ENCODE results near the gene FNTB.

FNTB gene

DNA sequence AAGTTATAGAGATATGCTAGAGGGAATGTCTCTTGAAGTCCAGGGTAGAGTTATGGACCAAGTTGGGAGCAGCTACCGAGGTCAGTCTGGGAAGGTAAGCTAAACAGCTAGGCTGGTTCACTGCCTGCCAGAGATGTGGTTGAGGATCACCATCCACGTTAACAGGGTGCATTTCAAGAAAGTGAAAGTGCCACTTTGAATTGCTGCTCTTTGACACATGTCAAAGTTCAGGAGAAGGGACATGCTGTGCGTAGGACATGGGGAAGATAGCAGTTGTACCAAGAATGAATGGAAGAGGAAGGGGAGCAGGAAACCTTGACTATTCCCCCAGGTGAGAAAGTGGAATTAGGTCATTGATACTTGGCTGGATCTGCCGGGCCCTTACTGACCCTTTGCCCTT, 66.1 kb downstream of the FNTB start:
- DNase-seq (ENCODE audit: low spot score), result no peak

DNA sequence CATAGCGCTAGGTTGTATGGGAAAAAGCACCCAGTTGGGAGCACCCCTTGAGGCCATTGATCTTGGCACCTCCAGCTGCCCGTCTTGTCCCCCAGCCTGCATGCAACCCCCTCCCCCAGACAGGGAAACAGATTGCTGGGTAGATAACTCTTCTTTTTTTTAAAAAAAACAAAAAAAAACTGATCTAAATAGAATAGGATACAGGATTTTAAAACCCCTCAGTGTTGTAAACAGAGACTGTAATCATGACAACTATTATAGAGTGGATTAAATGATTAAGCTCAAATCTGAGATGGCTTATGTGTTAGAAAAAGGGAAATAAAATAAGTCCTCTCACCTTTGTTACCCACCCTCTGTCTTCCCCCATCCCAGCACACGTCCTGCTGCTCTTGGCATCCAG, 66.8 kb downstream of the FNTB start:
- DNase-seq (ENCODE audit: low spot score), result no peak

DNA sequence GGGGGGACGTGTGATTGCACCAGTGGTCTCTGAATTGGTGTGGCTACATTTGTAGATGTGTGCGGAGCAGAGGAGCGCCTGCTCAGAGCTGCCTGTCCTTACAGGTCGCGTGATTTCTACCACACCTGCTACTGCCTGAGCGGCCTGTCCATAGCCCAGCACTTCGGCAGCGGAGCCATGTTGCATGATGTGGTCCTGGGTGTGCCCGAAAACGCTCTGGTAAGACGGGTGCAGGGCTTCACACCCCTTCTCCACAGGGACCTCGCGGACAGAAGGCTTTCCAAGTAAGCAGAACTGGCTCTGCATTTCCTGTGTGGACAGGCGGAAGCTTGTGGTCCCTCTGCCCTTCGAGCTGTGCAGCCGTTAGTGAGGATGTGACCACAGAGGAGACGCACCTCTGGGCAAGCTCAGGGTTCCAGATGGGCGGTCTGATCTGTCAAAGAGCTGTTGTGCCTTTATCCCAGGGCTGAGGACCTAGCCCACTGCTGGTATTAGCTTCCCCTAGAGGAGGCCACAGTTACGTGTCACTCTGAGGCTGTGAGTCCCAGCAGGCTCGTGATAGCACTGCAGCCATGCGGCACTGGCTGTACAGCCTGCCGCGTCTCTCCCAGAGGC, 67.9 kb downstream of the FNTB start:
- DNase-seq (ENCODE audit: low spot score), result no peak

DNA sequence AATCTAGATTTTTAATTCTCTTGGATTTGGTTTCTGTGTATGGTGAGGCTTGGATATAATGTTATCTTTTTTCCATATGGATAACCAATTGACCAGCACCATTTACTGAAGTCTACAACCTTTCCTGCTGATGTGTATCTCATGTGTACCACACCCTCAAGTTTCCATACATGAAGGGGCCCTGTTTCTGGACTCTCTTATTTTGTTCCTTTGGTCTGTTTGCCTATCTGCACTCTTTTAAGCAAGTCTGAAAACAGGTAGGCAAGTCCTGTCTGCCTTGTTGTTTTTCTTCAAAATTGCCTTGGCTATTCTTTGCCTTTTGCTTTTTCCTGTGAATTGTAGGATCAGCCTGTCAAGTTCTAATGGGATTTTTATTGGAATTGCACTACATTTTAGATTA, 71.0 kb downstream of the FNTB start:
- no peak for DNase-seq (ENCODE audit: low spot score)

DNA sequence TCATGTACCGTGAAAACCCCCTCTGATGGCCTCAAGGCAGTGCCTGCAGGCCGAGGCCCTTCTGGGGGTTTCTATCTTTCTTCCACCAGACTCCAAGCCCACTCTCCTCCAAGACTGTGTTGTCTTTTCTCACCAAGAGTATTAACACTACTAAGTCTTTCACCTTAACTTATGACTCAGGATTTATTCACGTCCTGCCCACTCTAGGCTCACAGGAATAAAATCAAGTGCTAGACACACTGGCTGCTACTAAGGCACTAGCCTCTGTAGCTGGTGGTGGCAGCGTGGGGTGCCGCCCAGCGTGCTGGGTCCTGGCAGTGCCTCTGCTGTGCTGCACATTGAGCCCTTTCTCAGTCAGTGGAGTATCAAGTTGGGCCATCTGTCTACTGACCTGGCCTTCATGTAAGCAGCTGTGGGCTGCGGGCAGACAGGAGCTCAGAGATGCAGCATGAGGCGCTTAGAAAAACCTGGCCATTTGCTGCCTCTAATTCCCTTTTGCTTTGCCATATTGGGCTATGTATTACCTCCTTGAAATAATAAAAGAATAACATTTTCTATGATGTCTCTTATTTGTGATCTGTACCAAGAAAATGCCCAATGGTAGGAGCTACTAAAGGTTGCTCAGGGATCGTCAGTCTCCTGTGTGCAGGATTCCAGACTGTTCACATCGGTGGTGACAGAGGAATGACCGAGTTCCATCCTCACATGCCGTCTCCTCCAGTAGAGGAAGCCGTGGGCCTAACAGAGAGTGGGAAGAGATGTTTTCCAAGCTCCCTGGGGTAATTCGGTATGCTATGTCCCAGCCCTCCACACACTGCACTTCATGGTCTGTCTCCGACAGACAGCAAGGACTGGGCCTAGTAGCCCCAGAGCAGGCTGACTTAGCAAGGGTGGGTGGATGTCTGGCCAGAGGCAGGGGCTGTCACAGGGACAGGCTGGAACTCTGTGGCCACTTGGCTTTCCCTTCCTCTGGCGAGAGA, 75.7 kb downstream of the FNTB start:
- DNase-seq (ENCODE audit: low spot score), result peak; percentile 73

DNA sequence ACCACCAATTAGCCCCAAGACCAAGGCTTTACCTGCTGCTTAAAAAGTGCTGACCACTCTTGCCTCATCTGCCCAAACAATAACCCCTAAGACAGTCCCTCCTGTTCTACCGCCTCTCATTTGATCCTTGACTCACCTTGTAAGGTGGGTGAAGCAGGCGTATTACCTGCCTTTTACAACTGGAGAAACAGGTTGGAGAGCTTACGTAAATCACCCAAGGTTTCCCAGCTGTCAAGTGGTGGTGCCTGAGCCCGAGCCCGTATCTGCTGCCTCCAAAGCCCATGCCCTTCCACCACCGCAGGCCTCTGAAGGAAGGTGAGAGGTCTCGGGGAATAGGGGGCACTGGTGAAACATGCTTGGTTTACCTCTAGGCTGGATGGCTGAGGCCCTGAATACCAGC, 79.0 kb downstream of the FNTB start:
- DNase-seq (ENCODE audit: low spot score), result no peak

DNA sequence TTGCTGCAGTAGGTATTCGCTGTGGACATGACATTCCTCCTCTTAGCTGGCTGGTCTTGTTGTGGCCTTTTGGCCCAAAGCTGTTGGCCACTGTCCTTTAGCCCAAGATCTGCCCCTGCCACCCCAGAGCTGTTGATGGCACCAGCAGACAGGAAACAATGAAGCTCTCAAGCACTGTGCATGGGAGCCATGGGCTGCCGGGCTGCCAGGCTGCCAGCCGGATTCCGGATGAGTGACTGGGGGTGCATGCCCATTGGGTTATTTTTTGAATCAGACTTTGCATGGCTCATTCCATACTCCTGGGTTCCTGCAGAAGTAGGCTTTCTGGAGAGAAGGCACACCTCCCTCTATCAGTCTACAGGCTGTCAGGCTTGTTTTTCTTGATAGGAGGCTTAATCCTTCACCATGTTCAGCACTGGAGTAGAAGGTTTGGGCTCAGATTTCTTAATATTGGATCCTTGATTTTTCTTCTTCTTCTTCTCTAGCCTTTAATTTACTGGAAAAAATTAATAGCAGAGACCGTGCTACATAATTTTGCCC, 83.2 kb downstream of the FNTB start:
- DNase-seq (ENCODE audit: low spot score), result no peak

DNA sequence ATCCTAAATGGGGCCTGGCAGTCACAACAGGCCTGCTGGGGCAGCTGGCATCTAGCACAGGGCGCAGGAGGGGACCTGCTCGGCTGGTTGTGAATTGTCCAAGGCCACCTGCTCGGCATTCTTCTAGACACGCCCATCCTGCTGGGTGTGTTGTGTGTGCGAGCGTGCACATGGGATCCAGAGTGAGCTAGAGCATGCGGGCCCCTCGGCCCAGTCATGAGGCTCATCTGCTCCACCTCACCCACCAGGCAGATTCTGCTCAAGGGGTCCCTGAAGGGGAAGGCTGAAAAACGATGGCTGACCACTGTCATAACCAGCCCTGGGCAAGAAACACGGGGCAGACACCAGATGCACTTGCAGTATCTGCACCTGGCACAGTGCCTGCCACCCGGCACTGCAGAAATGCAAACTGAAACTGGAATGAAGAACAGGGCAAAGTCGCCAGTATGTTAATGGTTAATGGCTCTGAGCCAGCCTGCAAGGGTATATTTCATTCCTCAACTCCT, 83.8 kb downstream of the FNTB start:
- DNase-seq (ENCODE audit: low spot score), result peak; percentile 96

DNA sequence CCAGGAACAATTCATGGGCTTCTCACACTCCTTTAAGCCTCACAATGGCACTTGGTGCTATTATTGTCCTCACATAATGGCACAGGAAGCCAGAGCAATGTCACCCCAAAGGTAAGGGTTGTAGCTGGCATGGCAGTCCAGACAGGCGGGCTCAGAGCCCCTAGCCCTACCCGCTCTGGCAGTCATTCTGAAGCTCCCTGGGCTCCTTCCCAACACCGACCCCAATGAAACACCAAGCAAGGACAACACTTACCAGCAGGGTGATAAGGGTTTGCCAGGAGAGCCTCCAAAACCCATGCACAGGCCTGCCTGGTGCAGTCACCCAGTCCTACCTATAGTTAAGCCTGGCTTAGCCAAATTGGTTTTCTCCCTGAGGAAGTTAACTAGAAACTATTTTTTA, 84.8 kb downstream of the FNTB start:
- no peak for DNase-seq (ENCODE audit: low spot score)

DNA sequence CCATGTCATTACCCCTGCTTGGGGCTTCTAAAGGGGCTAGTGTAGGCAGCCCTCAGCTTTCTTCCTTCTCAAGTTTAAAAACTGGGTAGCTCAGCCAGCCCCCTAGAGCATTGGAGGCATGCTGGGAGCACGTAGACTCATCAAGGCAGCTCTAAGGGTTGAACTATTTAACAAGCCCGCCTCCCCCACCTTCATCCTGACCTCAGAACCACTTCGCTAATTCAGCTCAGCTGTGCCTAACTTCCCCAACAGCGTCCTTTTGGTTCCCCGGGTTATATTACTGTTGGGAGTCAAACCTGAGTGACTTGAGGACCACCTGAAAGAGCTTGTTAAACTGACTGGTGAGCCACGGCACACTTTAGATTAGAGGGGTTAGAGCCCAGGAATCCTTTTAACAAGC, 85.6 kb downstream of the FNTB start:
- no peak for DNase-seq (ENCODE audit: low spot score)

DNA sequence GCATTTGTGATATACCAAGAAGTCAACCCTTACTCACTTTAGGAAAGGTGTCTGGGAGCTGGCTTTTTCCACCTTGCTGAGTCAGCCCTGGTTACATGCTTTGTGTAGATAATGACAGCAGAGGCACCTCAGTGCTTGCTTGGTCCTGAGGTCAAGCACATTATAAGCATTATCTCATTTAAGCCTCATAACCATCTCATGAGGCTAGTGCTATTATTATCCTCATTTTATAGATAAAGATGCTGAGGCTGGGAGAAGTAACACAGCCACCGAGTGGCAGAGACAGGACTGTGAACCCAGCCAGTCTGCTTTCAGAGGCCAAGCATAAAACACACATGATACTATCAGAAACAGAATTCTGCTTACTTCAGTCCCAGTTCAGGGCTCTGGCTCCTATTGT, 86.2 kb downstream of the FNTB start:
- DNase-seq (ENCODE audit: low spot score), result no peak

DNA sequence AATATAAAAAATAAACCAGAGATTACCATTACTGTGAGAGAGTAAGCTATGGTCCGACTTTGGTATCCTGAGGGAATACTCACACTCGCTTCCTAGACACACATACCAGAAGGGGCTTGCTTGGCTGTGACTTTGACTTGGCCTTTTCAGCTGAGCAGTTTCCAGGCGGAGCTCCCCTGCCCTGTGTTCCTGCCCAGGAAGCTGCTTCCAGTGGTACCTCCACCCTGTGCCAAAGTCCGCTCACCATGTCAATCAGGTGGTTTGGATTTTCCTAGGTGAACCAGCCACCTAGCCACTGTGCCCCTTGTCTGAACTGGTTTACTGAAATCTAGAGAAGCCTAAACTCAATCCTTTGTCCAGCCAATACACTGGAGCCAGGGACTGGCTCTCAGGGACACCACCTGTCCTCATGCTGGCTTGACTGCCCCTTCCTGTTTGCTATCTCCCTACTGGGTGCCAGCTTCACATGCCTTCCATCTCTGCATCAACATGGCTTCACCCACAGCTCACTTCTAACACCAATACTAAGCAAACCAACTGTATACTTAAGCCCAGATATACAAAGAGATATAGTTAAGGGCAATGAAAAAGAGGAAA, 87.0 kb downstream of the FNTB start:
- DNase-seq (ENCODE audit: low spot score), result peak; percentile 51

DNA sequence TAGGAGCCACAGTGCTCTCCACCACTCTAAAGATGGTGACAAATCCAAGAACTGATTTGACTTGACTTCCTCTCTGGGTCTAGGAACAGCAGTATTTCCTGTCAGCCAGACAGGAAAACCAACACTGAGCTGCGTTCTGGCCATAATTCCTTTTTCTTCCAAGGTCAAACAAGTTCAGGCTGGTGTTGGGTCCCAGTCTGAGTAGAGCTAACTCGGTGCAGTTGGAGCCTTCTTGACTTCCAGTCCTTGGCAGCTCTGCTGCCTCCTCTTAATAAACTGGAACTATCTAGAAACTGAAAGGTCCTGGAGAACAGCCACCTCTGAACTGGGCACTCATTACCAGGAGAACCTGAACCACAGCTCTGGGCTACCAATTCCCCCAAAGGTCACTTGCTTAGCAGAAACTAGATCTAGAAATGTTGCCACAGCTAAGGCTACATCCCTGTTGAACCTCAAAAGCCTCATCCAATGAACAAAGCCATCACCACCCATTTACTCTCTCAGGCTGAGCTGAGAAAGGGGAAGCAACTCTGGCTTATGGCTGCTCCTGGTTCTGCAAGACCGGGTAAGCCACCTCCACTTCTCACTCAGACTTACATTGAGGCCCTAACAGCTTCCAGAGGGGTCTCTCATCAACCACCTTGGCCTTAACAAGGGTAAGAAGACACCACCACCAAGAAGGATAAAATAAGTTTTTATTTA, 87.9 kb downstream of the FNTB start:
- DNase-seq (ENCODE audit: low spot score), result no peak

DNA sequence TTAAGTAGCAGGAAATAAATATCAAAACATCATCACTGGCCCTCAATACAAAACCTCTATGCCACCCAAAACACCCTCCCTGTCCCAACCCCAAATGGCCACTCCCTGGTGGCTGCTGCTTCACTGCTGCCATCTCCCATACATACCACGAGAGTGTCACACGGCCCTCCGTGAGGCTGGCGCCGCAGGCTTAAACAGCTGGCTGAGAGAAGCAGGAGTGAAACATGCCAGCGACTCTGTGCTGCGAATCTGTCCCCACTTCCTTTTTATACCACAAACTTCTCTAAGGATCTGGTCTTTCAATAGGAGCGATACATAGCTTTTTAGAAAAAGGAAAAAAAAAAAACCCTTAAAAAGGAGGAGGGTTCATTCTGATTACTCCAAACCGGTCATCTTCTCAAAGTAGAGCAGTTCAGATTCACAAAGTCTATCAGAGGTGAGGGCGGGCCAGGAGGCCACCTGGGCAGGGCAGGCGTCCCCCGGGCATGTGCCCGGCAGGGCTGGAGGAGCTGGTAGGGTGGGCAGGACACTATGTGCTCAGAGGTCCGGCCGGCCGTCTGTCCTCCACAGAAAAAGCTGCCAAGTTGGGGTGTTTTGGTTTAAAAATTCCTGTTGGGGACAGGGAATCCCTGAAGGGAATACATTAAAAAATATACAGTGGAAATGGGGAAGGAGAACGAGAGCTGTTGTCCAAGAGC, 89.1 kb downstream of the FNTB start:
- DNase-seq (ENCODE audit: low spot score), result no peak

DNA sequence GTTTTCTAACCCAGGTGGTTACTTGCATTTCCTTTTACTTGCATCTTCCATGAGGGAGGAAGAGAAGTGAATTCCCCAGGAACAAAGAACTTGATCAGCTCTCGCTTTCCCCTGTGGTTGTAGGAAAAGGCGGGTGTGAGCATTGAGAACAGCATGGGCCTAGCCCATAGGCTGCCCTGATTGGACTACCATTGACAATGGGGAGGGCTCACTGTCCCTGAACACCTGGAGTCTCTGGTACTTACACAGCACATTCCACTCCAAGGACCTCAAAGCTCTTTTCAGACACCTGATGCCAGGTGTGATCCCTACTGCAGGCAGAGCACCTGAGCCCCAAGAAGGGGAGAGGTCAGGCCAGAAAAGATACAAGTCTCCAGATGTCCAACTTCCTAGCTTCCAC, 90.6 kb downstream of the FNTB start:
- no peak for DNase-seq (ENCODE audit: low spot score)

DNA sequence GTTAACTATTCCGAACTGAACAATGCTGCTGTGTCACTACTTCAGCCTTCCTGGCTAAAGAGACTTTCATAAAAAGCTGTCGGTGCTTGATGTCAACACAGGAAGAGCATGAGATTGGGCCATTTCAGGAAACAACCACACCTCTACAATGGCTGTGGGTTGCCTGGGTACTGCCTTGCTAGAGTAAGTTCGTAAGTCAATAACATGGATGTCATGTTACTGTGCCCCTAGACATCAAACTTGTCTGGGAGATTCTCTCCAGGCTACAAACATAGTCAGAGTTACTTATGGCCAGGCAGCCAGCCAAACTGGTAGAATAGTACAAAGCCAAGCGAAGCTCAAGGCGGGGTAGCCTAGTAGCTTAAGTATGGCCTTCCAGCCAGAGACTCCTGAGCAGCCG, 92.5 kb downstream of the FNTB start:
- no peak for DNase-seq (ENCODE audit: low spot score)

DNA sequence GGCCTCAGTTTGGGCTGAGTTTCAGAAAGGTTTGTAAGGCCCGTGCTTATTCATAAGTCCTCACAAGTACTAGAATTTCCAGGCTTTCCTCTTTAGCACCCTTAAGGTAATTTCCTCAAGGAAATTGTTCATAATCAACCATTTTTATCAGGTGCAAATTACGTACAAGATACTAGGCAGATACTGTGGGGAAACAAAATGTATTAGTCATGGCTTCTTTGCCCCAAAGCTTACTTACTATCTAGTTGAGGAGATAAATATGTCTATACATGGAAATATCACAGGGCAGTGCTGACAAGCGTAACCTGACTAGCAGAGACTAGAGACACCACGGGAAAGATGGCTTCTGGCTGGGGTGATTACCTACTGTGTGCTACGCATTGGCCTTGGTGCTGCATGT, 93.1 kb downstream of the FNTB start:
- no peak for DNase-seq (ENCODE audit: low spot score)

DNA sequence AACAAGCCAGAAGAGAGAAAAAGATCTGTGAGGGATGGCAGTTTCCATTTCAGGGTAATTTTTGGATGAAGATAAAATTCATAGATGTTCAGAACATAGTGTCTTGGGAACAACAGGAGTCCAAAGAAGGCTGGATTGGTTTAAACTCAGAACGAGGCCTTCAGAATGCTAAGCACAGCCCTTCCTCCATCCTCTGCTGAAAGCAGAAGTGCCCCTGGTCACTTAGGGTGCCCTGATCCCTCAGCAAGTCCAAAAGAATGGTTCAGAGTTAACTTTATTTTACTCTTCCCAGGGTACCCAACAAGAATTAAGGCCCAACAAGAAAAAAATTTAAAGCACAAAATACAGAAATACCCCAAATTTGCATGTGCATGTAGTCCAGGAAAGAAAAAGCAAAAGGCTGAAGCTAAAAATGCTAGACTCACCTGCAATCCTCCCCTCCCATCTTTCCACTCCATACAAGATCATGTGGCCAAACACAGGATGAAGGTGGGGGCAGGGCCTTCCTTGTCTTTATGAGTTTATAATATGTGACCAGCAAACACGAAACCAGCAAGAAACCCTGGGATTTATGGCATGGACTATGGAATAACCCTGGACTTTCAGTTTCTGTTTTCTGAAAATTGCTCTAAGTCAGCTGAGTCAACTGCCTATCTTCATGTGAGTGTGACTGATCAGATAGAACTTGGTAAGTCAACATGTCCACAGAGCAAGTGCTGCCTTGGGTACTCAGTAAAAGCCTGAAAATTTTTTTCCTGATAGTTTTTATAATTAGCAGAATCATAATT, 94.5 kb downstream of the FNTB start:
- no peak for DNase-seq (ENCODE audit: low spot score)

DNA sequence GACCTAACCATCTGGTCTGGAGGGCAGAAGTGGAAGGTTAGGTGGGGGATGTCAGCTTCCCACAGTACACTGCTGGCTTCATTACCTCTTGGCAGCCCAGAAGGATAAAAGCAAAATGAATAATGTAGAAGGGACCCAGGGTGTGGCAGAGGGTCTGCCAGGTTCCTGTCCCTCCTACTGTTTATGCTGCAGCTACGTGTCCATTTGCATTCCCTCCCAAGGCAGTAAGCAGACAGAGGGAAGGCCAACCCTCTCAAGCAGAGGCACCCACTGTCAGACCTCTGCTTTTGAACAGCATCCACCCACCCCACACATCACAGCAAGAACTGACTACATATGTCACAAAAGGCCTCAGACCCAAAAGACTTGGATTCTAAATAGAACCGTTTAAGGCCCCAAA, 96.2 kb downstream of the FNTB start:
- peak; percentile 30 for DNase-seq (ENCODE audit: low spot score)

Data from cerebellar cortex (tissue), 1 donor.